HG03432 (cell line): ENCODE data around the gene CWF19L2.
"Not testable (repeated sequence)": the region's sequence is repeated elsewhere in the genome, so short reads cannot be mapped to it uniquely, and the experiment has no call there.

ENCODE experiments used
- ATAC-seq: cut with Tn5 transposase; IDR thresholded peaks from one replicate; pipeline ENCODE4 v1.9.1; 2021; ENCODE audit warnings: mild to moderate bottlenecking, moderate library complexity; ENCODE audit not compliant: unreplicated experiment

CWF19L2 gene

GRCh38 chr11:107457558-107458271, at the start of gene CWF19L2:
TSS of gene CWF19L2 (minus strand) at chr11:107457825. CDS start at chr11:107457816, 9 bp downstream.
- ATAC-seq, result peak; percentile 98

GRCh38 chr11:107505647-107506225, 48.1 kb upstream of the CWF19L2 start:
- ATAC-seq, result no peak

GRCh38 chr11:107504981-107505380, 47.4 kb upstream of the CWF19L2 start:
- no peak for ATAC-seq

GRCh38 chr11:107501713-107502112, 44.1 kb upstream of the CWF19L2 start:
- no peak for ATAC-seq

GRCh38 chr11:107497371-107497770, 39.7 kb upstream of the CWF19L2 start:
- not testable (repeated sequence) for ATAC-seq

- ATAC-seq, result no peak
Measured at GRCh38 chr11:107496011-107496410, 38.4 kb upstream of the CWF19L2 start.

- ATAC-seq, result no peak
Measured at GRCh38 chr11:107494055-107494454, 36.4 kb upstream of the CWF19L2 start.

- ATAC-seq, result no peak
Measured at GRCh38 chr11:107493117-107493516, 35.5 kb upstream of the CWF19L2 start.

GRCh38 chr11:107490836-107491235, 33.2 kb upstream of the CWF19L2 start:
- no peak for ATAC-seq

- ATAC-seq, result no peak
Measured at GRCh38 chr11:107482234-107482633, 24.6 kb upstream of the CWF19L2 start.

GRCh38 chr11:107478922-107479321, 21.3 kb upstream of the CWF19L2 start:
- no peak for ATAC-seq

GRCh38 chr11:107477820-107478219, 20.2 kb upstream of the CWF19L2 start:
- ATAC-seq, result no peak

- ATAC-seq, result no peak
Measured at GRCh38 chr11:107473792-107474191, 16.2 kb upstream of the CWF19L2 start.

- ATAC-seq, result no peak
Measured at GRCh38 chr11:107472966-107473365, 15.3 kb upstream of the CWF19L2 start.

GRCh38 chr11:107468596-107468995, 11.0 kb upstream of the CWF19L2 start:
- no peak for ATAC-seq

- no peak for ATAC-seq
Measured at GRCh38 chr11:107467696-107468095, 10.1 kb upstream of the CWF19L2 start.

- ATAC-seq, result not testable (repeated sequence)
Measured at GRCh38 chr11:107466275-107466866, 8.7 kb upstream of the CWF19L2 start.

- ATAC-seq, result peak; percentile 40
Measured at GRCh38 chr11:107457205-107457557, 444 bp downstream of the CWF19L2 start.

GRCh38 chr11:107453594-107454286, 3.9 kb downstream of the CWF19L2 start:
- no peak for ATAC-seq

- no peak for ATAC-seq
Measured at GRCh38 chr11:107446822-107447431, 10.7 kb downstream of the CWF19L2 start.

GRCh38 chr11:107442715-107443215, 14.9 kb downstream of the CWF19L2 start:
- no peak for ATAC-seq
